HG03432 (cell line): ENCODE results near the gene CTTNBP2.

ENCODE experiments used
- ATAC-seq: cut with Tn5 transposase; IDR thresholded peaks from one replicate; pipeline ENCODE4 v1.9.1; 2021; ENCODE audit warnings: mild to moderate bottlenecking, moderate library complexity; ENCODE audit not compliant: unreplicated experiment

CTTNBP2 gene

DNA sequence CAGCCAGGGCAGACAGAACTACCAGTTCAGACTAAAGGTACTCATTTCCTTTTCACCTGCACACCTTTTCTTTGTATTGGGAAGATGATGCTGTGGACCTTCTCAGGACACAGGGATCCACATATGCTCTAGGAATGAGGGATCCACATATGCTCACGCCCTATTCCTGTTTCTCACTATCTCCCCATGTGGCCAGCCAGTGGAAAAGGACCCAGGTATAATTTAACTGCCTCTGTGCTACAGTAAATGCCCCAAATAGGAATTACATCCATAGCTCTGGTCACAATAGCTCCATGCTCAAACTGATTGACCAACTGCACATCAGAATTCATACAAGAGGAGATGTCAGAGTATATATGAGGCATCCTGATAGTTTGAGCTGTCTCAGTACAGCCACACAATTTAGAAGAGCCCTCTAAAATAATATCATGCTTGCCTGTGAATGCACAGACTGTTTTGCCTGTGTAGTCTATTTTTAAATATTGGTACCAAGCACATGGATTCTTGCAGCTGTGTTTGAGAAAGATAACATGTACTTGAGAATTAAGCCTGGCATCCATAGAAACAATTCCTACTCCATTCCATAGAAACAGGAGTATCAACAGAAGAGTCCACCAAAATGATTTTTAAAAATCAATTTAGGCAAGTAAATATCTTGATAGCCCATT is 43.7 kb downstream of the CTTNBP2 start:
- ATAC-seq = no peak

DNA sequence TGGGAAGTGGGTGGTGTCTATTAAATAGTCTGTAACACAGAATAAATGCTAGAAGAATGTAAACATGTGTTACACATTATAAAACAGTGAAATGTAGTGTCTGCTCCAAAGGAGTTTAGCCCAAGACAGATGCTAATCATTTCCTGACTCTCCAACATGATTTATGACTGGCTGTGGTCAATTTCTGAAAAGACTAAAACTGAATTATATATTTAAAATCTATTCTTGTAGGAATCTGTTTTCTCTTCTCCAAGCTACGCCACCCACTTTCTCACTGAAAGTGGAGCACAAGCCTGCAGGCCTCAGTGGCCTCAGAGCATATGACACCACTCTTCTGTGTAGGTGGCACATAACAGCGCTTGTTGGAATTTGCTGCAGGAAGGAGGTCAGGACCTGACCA is 44.4 kb downstream of the CTTNBP2 start:
- ATAC-seq = no peak

DNA sequence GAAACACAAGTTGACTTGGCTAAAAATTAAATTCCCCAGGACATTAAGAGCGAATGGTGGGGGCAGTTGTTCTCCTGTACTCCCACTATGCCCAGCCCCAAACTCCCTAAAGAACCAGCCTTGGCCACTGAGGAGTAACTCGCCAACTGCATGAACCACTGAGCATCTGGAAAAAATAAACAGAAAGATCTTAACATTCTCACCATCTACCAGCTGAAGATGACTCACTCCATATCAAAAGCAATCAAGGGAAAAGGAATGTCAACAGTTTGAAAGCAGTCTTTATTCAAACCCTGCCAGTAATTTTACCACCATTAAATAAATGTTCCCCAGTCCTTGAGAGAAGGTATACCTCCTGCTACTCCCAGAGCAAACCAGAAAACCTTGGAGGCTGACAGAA is 45.4 kb downstream of the CTTNBP2 start:
- no peak for ATAC-seq

DNA sequence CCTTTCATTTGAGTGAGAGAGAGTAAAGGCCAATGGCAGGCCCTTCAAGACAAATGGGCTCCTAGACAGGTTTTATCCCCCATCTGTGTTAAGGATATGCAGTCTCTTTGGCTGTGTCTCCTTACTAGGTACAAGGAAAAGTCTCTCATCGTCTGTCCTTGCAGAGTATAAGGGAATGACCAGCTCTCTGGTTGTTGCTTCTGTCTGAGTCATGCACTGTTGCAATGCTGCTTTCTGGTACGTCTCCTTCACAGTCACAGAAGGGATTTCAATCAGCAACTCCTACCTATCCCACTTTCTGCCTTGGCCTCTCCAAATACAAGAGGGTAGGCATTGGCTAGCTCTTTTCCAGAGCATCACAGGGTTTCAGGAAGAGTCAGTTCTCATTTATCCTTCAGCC is 48.1 kb downstream of the CTTNBP2 start:
- no peak for ATAC-seq

GRCh38 chr7:117824592-117824991 is 48.6 kb downstream of the CTTNBP2 start:
- no peak for ATAC-seq

DNA sequence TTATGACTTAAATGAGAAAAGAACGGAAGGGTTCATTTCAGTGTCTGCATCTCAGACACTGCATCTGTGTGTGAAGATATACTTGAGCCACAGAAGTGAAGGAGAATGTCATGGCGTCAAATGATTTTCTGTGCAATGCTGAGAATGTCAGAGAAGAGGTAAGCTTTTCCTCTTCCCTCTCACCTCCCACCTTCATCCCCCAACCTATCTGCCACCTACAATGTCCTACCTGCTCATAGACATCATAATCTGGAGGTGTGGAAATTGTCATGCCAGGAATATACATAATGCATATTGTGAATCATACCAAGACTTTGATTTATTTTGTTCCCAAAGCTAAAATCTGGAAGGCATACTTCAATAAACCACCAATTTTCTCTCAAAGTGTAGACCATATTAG is 53.7 kb downstream of the CTTNBP2 start:
- no peak for ATAC-seq

DNA sequence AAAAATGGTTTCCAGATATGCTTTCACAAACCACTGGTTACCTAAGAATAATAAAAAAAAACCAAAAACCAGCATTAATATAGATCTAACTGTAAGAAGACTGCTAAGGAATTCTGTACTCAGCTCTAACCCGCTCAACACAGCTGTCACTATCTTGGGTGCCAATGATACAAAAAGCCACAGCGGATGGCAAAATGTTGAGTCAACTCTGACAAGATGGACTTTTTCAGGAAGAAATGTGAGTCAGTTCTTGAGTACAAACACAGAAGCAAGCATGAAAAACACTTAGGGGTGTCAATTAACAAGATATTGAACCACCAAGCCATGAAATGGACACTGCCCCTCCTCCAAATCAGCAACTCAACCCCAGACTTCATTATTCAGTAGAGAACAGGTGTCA is 55.0 kb downstream of the CTTNBP2 start:
- ATAC-seq = no peak

DNA sequence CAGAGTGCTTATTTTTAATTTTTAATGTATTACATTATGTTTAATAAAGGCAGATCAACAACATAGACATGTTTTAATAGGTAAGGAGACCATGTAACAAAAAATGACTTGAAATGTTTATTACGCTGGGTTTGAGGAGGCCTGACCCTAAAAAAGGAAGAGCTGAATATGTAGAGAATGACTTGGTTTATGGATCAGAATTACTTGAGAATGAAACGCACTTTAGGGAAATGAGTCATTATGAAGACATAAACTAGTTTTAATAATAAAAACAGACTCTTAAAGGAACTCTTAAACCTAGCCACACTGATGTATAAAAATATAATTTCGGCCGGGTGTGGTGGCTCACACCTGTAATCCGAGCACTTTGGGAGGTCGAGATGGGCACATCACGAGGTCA is 56.5 kb downstream of the CTTNBP2 start:
- ATAC-seq = no peak

- ATAC-seq = no peak
Observed at GRCh38 chr7:117811696-117812095, 61.5 kb downstream of the CTTNBP2 start.

GRCh38 chr7:117810642-117811512 is 62.4 kb downstream of the CTTNBP2 start:
- ATAC-seq = no peak

GRCh38 chr7:117809958-117810357 is 63.3 kb downstream of the CTTNBP2 start:
- no peak for ATAC-seq

- no peak for ATAC-seq
Observed at GRCh38 chr7:117808910-117809705, 64.1 kb downstream of the CTTNBP2 start.

DNA sequence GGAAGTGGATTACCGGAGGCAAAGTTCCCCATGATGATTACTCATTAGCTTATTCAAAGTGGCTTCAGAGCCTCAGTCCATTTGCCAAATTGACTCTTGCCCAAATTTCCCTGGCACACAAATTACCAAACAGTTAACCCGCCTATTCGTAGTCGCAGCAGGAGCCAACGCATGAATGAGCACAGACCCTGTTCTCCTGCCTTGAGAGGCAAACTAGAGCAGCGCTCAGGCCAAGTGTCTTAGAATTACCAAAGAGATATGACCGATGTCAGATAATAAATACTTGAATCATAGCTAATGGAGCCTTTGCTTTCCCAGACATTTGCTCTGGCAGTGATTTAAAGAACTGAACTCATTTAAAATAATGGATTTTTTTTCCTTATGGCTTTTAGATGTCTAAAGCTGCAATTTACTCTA is 64.9 kb downstream of the CTTNBP2 start:
- ATAC-seq = no peak

- no peak for ATAC-seq
Observed at GRCh38 chr7:117807676-117808075, 65.6 kb downstream of the CTTNBP2 start.

DNA sequence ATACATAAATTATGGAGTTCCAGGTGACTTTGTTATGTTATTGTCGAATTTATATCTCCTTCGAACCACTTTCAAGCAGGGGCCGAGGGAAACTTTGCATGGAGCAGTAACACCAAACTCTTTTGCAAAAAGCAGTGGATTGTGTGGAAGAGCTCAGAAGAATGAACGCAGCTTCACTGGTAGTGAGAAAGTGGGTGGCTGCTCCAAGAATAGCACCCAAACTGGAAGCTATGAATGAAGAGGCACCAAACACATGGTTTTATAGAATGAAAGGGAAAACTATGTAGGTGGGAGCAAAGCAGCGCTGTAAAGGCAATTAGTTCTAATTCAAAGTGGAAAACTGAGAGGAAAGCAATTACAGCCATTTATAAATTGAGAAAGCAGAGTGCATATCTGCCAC is 67.2 kb downstream of the CTTNBP2 start:
- ATAC-seq = no peak

DNA sequence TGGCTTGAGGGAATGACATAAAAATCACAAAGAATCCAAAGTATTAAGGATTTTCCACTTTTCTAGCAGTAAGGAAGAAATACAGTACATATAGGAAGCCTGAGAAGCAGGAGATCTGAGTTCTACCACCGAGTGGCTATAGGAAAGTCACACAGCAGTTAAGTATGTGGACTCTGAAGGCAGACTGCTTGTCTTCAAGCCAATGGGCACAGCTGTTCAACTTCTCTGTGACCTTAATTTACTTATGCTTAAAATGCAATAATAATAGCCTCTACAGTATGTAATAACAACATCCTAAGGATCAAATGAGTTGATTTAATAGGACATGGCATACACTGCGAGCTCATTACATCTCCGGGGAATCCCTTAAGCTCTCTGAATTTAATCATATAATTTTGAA is 68.0 kb downstream of the CTTNBP2 start:
- ATAC-seq = no peak

GRCh38 chr7:117803476-117803875 is 69.8 kb downstream of the CTTNBP2 start:
- no peak for ATAC-seq

DNA sequence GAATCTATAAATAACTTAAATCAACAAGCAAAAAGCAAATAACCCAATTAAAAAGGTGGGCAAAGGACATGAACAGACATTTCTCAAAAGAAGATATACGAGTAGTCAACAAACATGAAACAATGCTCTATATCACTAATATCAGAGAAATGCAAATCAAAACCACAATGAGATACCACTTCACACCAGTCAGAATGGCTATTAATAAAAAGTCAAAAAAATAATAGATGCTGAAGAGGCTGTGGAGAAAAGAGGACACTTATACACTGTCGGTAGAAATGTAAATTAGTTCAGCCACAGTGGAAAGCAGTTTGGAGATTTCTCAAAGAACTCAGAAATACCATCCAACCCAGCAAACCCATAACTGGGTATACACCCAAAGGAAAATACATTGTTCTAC is 70.6 kb downstream of the CTTNBP2 start:
- ATAC-seq = no peak

DNA sequence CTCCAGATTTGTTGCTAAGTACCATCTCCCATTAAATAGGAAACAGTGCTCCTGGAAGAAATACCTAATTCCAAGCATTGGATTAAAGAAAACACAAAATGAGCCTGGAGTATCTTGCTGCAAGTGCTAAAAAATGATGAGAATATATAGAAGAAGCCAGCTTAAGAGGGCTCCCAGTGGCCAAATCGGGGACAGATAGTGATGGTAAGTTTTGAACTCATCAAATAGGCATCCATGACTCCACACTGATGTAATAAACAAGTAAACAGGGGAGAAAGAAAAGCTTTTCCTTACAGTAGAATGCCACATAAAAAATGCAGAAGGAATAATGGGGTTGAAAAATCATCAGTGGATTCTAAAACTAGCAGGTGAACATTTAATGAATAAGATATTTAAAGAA is 72.4 kb downstream of the CTTNBP2 start:
- no peak for ATAC-seq

GRCh38 chr7:117800406-117800805 is 72.8 kb downstream of the CTTNBP2 start:
- ATAC-seq = peak; percentile 59

DNA sequence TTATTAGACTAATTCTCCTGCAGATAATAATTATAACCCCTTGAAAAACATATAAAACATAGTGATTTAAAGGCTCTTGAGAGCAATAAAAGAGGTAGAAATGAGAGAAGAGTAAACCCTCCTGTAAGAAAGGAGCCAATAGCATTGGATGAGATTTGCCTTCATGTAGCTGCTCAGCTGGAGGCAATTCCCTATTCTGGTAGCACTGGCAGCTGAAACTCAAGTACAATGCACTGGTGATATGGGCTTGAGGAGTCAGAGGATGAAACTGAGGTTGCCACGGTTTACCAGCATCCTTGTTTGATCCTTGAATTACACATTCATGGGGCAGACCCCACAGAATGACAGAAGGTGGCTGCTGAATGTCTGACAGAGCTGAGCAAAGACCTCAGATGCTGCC is 76.4 kb downstream of the CTTNBP2 start:
- no peak for ATAC-seq

DNA sequence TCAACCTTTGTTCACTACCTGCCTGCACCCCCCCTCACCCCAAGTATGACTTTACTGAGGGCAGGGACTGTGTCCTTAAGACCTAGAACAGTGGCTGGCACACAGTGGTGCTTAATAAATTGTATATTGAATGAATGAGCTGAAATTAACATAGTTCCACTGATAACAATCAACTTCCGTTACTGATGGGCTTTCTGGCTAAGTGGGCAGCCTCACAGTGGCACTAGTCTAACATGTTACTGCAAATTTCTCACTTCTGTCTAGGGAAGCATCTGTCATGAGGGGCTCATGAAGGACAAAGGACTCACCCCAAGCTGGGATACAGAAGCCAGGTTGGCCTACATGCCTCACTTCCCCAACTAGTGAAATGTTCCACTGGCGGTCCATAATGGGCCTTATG is 79.3 kb downstream of the CTTNBP2 start:
- no peak for ATAC-seq
